Neural cell (in vitro differentiated cells): Measurements from ENCODE around the gene PCDH9. TPM values are rescaled to one million over a fixed set of nuclear protein-coding genes. Genes with fewer than 3 reads are reported as not detected.

Experiments used
- H2AFZ ChIP-seq: fragments of 200-600, 300-800 bp; sonication (generic), shearing (Covaris generic); 2 replicates; pipeline ENCODE4 v1.6.0; 2014; ENCODE audit warnings: low read depth, mild to moderate bottlenecking, antibody characterized with exemption, low read length, moderate library complexity
- H3F3A ChIP-seq: fragments of 200-600 bp; shearing (Covaris generic); 2 replicates; pipeline ENCODE4 v1.6.1; 2016; ENCODE audit warnings: mild to moderate bottlenecking, moderate library complexity, mixed read lengths, antibody characterized with exemption, low read length; ENCODE audit not compliant: insufficient read depth, poor library complexity, severe bottlenecking
- H3K27ac ChIP-seq: fragments of 200-600, 300-800 bp; sonication (generic), shearing (Covaris generic); 2 replicates; pipeline ENCODE4 v1.5.1; 2014; ENCODE audit warnings: mild to moderate bottlenecking, low read length, moderate library complexity
- H3K27me3 ChIP-seq: fragments of 300-800, 200-600 bp; sonication (generic), shearing (Covaris generic); 2 replicates; pipeline ENCODE4 v1.6.0; 2014; ENCODE audit warnings: mild to moderate bottlenecking, low read depth, low read length, moderate library complexity; ENCODE audit not compliant: insufficient read depth
- H3K36me3 ChIP-seq: fragments of 300-800, 200-600 bp; sonication (generic), shearing (Covaris generic); 2 replicates; pipeline ENCODE4 v1.5.1; 2014; ENCODE audit warnings: mild to moderate bottlenecking, antibody characterized with exemption, low read length, moderate library complexity; ENCODE audit not compliant: insufficient read depth
- H3K4me2 ChIP-seq: fragments of 300-800, 200-600 bp; sonication (generic), shearing (Covaris generic); 2 replicates; pipeline ENCODE4 v1.6.0; 2014; ENCODE audit warnings: mild to moderate bottlenecking, low read length
- H3K4me3 ChIP-seq: fragments of 300-800, 200-600 bp; sonication (generic), shearing (Covaris generic); 2 replicates; pipeline ENCODE4 v1.5.1; 2014; ENCODE audit warnings: mild to moderate bottlenecking, low read length, moderate library complexity
- H3K79me2 ChIP-seq: fragments of 200-600 bp; shearing (Covaris generic); replicated peaks from 2 replicates; pipeline ENCODE4 v1.6.0; 2014; ENCODE audit warnings: mild to moderate bottlenecking, low read length, moderate library complexity; ENCODE audit not compliant: insufficient read depth
- H3K9ac ChIP-seq: fragments of 300-800, 200-600 bp; sonication (generic), shearing (Covaris generic); 2 replicates; pipeline ENCODE4 v1.6.1; 2016; ENCODE audit warnings: mild to moderate bottlenecking, low read length, mixed read lengths
- H3K9me2 ChIP-seq: fragments of 200-600 bp; shearing (Covaris generic); 2 replicates; pipeline ENCODE4 v1.6.1; 2016; ENCODE audit warnings: mild to moderate bottlenecking, low read length, mixed read lengths; ENCODE audit not compliant: insufficient read depth
- H3K9me3 ChIP-seq: fragments of 200-600, 300-800 bp; sonication (generic), shearing (Covaris generic); 2 replicates; pipeline ENCODE4 v1.6.1; 2016; ENCODE audit warnings: mild to moderate bottlenecking, mixed run types, low read length, moderate library complexity, mixed read lengths
- H4K20me1 ChIP-seq: fragments of 200-600 bp; shearing (Covaris generic); 2 replicates; pipeline ENCODE4 v1.6.1; 2016; ENCODE audit warnings: mild to moderate bottlenecking, mixed run types; ENCODE audit not compliant: insufficient read depth
- CTCF ChIP-seq: fragments of 450-650 bp; IDR thresholded peaks from 2 replicates; pipeline ENCODE4 v1.5.1; 2014; ENCODE audit warnings: antibody characterized with exemption, mild to moderate bottlenecking, moderate library complexity; ENCODE audit not compliant: poor library complexity, severe bottlenecking
- EP300 ChIP-seq: fragments of 450-650 bp; conservative IDR thresholded peaks from 2 replicates; pipeline ENCODE4 v1.6.1; 2014; ENCODE audit warnings: antibody characterized with exemption, mild to moderate bottlenecking, moderate library complexity; ENCODE audit not compliant: poor library complexity, severe bottlenecking
- EZH2 ChIP-seq: fragments of 200-600, 300-800 bp; shearing (Covaris generic), sonication (generic); IDR thresholded peaks from 2 replicates; pipeline ENCODE4 v1.6.1; 2014; ENCODE audit warnings: antibody characterized with exemption, low read length, borderline replicate concordance, mild to moderate bottlenecking; ENCODE audit not compliant: insufficient read depth, poor library complexity, severe bottlenecking
- MXI1 ChIP-seq: fragments of 450-650 bp; conservative IDR thresholded peaks from 2 replicates; pipeline ENCODE4 v1.6.1; 2014; ENCODE audit warnings: antibody characterized with exemption, mild to moderate bottlenecking; ENCODE audit not compliant: poor library complexity, severe bottlenecking
- POLR2AphosphoS5 ChIP-seq: IDR thresholded peaks from 2 replicates; pipeline ENCODE4 v1.6.1; 2012
- RAD21 ChIP-seq: fragments of 450-650 bp; conservative IDR thresholded peaks from 2 replicates; pipeline ENCODE4 v1.6.1; 2014; ENCODE audit warnings: antibody characterized with exemption, mild to moderate bottlenecking, moderate library complexity
- REST ChIP-seq: IDR thresholded peaks from 2 replicates; pipeline ENCODE4 v1.6.1; 2012; ENCODE audit warnings: borderline replicate concordance
- SMC3 ChIP-seq: fragments of 450-650 bp; conservative IDR thresholded peaks from 2 replicates; pipeline ENCODE4 v1.6.1; 2014; ENCODE audit warnings: antibody characterized with exemption, mild to moderate bottlenecking, moderate library complexity; ENCODE audit not compliant: poor library complexity
- TAF1 ChIP-seq: IDR thresholded peaks from 2 replicates; pipeline ENCODE4 v1.6.1; 2012; ENCODE audit warnings: low read depth
- polyA plus RNA-seq: library from polyadenylated mRNA; depleted of rRNA; stranded (reverse); fragments of >200 nt; gene quantifications from 2 replicates; pipeline ENCODE4 v1.2.3, GENCODE V29; 2014

Gene PCDH9
- polyA plus RNA-seq, 1 donor from 2014 or later: 4.6 TPM

- Histone ChIP-seq H3F3A (no peaks in the 10 kb centered on the region), H3K4me2 (no peak overlapping the region), H3K79me2 (no peaks in the 10 kb centered on the region), H3K27me3 (no peaks in the 10 kb centered on the region), H2AFZ (no peak overlapping the region), H3K9me3 (no peaks in the 10 kb centered on the region), H3K36me3 (no peaks in the 10 kb centered on the region), H3K27ac (no peak overlapping the region), H3K9me2 (no peaks in the 10 kb centered on the region), H3K9ac (no peak overlapping the region), H3K4me3 (no peak overlapping the region), H4K20me1 (no peaks in the 10 kb centered on the region)
- TF ChIP-seq CTCF (no peak), MXI1 (no peak), SMC3 (no peak), POLR2AphosphoS5 (no peak), TAF1 (no peak), RAD21 (no peak), REST (no peak), EZH2 (no peak), EP300 (no peak)
These were observed 384.7 kb downstream of the PCDH9 start for GRCh38 chr13:66845393-66845792.

DNA sequence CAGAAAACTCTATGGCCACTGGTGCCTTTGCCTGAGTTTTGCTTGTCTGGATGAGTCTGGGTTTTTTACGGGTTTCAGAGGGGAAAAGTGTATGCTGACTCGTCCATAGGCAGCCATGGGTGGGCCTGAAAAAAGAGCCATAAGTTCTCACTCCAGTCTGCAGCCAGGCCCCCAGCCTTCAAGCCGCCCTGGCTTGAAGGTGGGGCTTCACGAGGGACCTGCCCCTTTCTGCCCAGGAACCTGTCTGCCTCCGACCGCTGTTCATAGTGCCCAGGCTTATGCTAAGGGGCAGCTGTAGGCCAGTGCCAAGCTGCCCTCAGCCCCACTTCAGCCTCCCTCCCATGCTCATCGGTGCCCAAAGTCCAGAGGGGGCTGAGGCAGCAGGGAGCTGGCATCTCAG is 385.2 kb downstream of the PCDH9 start:
- Histone ChIP-seq H2AFZ (no peak overlapping the region), H3K9ac (no peak overlapping the region), H4K20me1 (no peaks in the 10 kb centered on the region), H3K36me3 (no peaks in the 10 kb centered on the region), H3K79me2 (no peaks in the 10 kb centered on the region), H3K27me3 (no peaks in the 10 kb centered on the region), H3K4me2 (no peak overlapping the region), H3K9me2 (no peaks in the 10 kb centered on the region), H3K27ac (no peak overlapping the region), H3F3A (no peaks in the 10 kb centered on the region), H3K4me3 (no peak overlapping the region), H3K9me3 (no peaks in the 10 kb centered on the region)
- TF ChIP-seq EP300 (no peak), RAD21 (no peak), MXI1 (no peak), POLR2AphosphoS5 (no peak), EZH2 (no peak), TAF1 (no peak), CTCF (no peak), REST (no peak)
